HepG2 (cell line): ENCODE results near the gene KIRREL3.

Experiments
- ETV5 ChIP-seq: IDR thresholded peaks from 2 replicates; pipeline ENCODE4 v1.6.1; 2018; ENCODE audit warnings: missing biosample characterization, missing genetic modification reagents, inconsistent platforms, borderline replicate concordance
- JUNB ChIP-seq: sonication (generic); formaldehyde crosslinking; IDR thresholded peaks from 2 replicates; pipeline ENCODE4 v1.8.0; 2022; ENCODE audit warnings: missing genetic modification reagents, mild to moderate bottlenecking, borderline replicate concordance
- KDM3A ChIP-seq: IDR thresholded peaks from 2 replicates; pipeline ENCODE4 v1.6.1; 2018; ENCODE audit warnings: low read depth, missing compliant biosample characterization
- MIER2 ChIP-seq: IDR thresholded peaks from 2 replicates; pipeline ENCODE4 v1.6.1; 2016; ENCODE audit warnings: missing biosample characterization, missing genetic modification reagents
- NFKB2 ChIP-seq: sonication (generic); formaldehyde crosslinking; IDR thresholded peaks from 2 replicates; pipeline ENCODE4 v1.4.0; 2020; ENCODE audit warnings: missing genetic modification reagents, borderline replicate concordance
- RAD21 ChIP-seq: fragments of 450-650 bp; formaldehyde crosslinking; IDR thresholded peaks from 2 replicates; pipeline ENCODE4 v1.5.0; 2020; ENCODE audit warnings: mild to moderate bottlenecking
- ZNF234 ChIP-seq: sonication (generic); formaldehyde crosslinking; conservative IDR thresholded peaks from 2 replicates; pipeline ENCODE4 v1.5.1; 2020; ENCODE audit warnings: mild to moderate bottlenecking, missing genetic modification reagents
- ZNF282 ChIP-seq: fragments of 450-650 bp; IDR thresholded peaks from 2 replicates; pipeline ENCODE4 v1.6.1; 2018; ENCODE audit not compliant: partially characterized antibody
- ZNF354B ChIP-seq: sonication (generic); formaldehyde crosslinking; IDR thresholded peaks from 2 replicates; pipeline ENCODE4 v1.8.0; 2022; ENCODE audit warnings: mild to moderate bottlenecking, missing genetic modification reagents
- ZNF644 ChIP-seq: IDR thresholded peaks from 2 replicates; pipeline ENCODE4 v1.6.1; 2016; ENCODE audit warnings: low read depth
- ZNF737 ChIP-seq: sonication (generic); formaldehyde crosslinking; IDR thresholded peaks from 2 replicates; pipeline ENCODE4 v1.5.0; 2020; ENCODE audit warnings: missing genetic modification reagents, mild to moderate bottlenecking, borderline replicate concordance
- TF ChIP-seq, protein P1 (sequence below): IDR thresholded peaks from 2 replicates; pipeline ENCODE4 v1.6.1; 2016; ENCODE audit warnings: low read depth, borderline replicate concordance
- TF ChIP-seq, protein P2 (sequence below): sonication (generic); formaldehyde crosslinking; IDR thresholded peaks from 2 replicates; pipeline ENCODE4 v1.4.0; 2020; ENCODE audit warnings: missing genetic modification reagents
- TF ChIP-seq, protein P3 (sequence below): sonication (generic); formaldehyde crosslinking; IDR thresholded peaks from 2 replicates; pipeline ENCODE4 v1.4.0; 2020; ENCODE audit warnings: missing genetic modification reagents

GRCh38 chr11:126701520-126701897 lies 299.1 kb downstream of the KIRREL3 start:
- no peak for TF ChIP-seq MIER2 (CRISPR knock-in tag)
- TF ChIP-seq NFKB2 = no peak
- no peak for TF ChIP-seq ZNF234
- TF ChIP-seq ZNF737 (CRISPR knock-in tag) = no peak
- TF ChIP-seq KDM3A = no peak
- TF ChIP-seq, protein P1, sequence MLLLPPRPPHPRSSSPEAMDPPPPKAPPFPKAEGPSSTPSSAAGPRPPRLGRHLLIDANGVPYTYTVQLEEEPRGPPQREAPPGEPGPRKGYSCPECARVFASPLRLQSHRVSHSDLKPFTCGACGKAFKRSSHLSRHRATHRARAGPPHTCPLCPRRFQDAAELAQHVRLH (CRISPR knock-in tag) = no peak
- TF ChIP-seq ZNF644 (CRISPR knock-in tag) = no peak
- TF ChIP-seq ZNF282 = no peak
- TF ChIP-seq ETV5 (CRISPR knock-in tag) = no peak
- TF ChIP-seq RAD21 = no peak
- no peak for TF ChIP-seq JUNB (CRISPR knock-in tag)
- TF ChIP-seq, protein P2, sequence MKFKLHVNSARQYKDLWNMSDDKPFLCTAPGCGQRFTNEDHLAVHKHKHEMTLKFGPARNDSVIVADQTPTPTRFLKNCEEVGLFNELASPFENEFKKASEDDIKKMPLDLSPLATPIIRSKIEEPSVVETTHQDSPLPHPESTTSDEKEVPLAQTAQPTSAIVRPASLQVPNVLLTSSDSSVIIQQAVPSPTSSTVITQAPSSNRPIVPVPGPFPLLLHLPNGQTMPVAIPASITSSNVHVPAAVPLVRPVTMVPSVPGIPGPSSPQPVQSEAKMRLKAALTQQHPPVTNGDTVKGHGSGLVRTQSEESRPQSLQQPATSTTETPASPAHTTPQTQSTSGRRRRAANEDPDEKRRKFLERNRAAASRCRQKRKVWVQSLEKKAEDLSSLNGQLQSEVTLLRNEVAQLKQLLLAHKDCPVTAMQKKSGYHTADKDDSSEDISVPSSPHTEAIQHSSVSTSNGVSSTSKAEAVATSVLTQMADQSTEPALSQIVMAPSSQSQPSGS = no peak
- TF ChIP-seq, protein P3, sequence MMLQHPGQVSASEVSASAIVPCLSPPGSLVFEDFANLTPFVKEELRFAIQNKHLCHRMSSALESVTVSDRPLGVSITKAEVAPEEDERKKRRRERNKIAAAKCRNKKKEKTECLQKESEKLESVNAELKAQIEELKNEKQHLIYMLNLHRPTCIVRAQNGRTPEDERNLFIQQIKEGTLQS (CRISPR knock-in tag) = no peak
- TF ChIP-seq ZNF354B (CRISPR knock-in tag) = no peak
